D721Med (cell line): ENCODE results near the gene TMEM114.

Source experiments
- DNase-seq: peaks from one replicate; pipeline ENCODE4 v3.0.0; 2011; ENCODE audit warnings: low spot score; ENCODE audit not compliant: insufficient read length
- FAIRE-seq: peaks from 2 replicates; lab custom pipeline; 2011; peaks lifted over from hg19 to GRCh38; lab: Jason Lieb, UNC
- CTCF ChIP-seq: IDR thresholded peaks from 2 replicates; pipeline ENCODE4 v1.5.1; 2012; ENCODE audit warnings: mild to moderate bottlenecking, control low read depth; ENCODE audit not compliant: insufficient read depth; ENCODE audit errors: missing control alignments

Gene TMEM114

DNA sequence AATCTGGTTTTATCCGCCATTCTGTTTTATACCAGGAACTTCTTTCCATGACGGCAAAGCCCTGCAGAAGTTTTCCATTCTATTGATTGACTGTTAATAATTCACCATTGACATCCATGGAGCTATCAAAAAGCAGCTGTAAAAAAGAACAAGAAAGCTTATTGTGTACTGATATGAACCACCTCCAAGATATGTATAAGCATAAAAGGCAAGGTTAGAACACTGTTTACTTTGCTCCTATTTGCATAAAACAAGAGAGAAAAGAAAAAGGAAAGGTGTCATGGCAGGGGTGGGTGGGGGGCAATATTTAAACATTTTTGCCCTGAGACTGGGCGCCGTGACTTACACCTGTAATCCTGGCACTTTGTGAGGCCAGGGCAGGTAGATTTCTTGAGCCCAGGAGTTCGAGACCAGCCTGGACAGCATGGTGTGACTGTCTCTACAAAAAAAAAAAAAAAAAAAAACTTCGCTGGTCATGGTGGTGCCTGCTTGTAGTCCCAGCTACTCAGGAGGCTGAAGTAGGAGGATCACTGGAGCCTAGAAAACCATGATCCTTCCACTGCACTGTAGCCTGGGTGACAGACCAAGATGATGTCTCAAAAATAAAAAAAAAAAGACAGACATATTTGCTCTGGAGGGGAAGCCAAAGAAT lies 52.5 kb downstream of the TMEM114 start:
- FAIRE-seq (no peak), DNase-seq (no peak)
- TF ChIP-seq CTCF, result no peak

DNA sequence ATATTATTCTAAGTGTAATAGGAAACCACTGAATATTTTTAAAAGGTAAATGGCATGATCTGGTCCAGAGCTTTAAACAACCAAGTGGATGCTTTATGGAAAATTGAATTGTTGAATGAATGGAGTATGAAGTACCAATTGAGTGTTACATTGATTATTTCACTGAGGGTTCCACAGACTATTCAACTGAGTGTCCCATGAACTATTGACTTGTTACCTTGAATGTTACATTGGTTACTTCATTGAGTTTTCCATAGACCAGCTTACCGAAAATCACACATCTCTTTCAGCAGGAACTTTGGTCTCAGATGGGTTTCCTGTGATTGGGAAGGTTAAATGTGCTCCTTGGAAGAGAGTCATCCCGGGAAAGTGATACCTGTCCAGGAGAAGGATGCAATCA lies 56.8 kb downstream of the TMEM114 start:
- no peak for TF ChIP-seq CTCF
- no peak for FAIRE-seq
- no peak for DNase-seq

DNA sequence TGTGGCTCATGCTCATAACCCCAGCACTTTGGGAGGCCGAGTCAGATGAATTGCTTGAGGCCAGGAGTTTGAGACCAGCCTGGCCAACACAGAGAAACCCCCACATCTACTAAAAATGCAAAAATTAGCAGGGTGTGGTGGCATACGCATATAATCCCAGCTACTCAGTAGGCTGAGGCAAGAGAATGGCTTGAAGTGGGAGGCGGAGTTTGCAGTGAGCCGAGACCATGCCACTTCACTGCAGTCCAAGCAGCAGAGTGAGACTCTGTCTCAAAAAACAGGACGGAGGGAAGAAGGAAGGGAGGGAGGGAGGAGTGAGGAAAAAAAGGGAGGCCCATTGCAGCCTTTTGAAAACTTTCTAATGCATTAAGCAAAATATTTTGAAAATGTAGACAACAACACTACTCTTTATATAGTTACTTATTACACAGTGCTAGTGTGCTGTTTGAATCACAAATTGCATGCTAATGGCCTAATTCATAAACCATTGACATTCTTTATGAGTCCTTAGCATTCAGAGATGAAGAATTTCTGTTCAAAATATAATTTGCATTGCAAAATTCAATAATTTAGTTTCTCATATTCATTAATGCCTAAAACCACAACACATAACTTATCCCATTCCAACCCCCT lies 59.4 kb downstream of the TMEM114 start:
- no peak for TF ChIP-seq CTCF
- FAIRE-seq, result no peak

DNA sequence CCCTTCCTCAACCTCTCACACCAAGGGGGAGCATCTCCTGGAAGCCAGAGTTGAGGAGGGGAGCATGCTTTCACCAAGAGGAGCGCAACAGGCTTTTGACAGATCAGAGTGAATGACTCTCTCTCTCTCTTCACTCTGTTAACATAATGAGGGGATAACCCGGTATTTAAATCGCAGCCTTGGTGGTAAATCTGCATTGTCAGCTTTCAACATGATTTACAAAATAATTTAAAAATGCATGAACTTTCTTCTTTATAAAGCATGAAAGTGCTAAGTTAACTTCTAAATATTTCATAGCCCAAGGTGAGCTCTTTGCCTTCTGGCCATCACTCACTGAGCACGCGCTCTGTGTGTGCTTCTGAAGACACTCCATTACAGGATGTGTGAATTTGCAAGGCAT lies 61.8 kb downstream of the TMEM114 start:
- TF ChIP-seq CTCF, result no peak
- no peak for DNase-seq
- no peak for FAIRE-seq

More for the DNA sequence above, 59.4 kb downstream of the TMEM114 start:
- no peak for DNase-seq

DNA sequence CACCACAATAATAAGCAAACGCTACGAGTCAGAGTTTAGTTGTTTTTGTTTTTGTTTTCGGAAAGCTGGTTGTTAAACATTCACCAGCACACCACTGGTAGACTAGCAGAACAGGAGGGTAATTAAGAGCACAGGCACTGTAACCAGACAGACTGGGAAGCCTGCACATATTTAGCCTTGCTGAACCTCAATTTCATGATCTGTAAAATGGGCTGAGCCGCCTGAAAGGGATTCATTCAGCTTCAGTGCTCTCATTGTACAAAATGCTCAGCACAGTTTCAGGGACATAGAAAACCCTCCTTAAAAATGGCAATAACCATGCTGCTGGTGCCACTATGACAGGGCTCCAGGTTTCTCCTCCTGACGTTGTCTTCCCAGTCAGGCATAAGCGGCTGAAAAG lies 66.4 kb downstream of the TMEM114 start:
- FAIRE-seq (no peak), DNase-seq (no peak)
- no peak for TF ChIP-seq CTCF

DNA sequence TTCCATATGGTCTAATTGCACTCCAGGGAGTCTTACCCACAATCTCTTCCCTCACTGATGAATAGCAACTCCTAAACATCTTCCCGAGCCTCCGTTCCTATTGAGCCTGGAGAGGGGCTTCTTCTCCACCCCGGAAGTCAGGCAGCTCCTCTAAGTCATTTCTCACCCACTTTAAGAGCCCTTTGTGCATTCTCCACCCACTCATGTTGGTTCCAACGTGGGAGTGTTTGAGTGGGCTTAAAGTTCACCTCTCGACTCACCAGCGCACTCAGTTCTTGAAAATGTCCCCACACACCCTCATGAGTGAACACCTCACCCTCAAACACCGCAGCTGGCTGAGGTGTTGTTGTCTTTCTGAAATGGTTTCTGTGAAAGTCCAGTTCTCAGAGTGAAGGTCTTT lies 67.6 kb downstream of the TMEM114 start:
- TF ChIP-seq CTCF, result no peak
- no peak for DNase-seq
- no peak for FAIRE-seq

- FAIRE-seq, result no peak
- TF ChIP-seq CTCF, result no peak
- DNase-seq, result no peak
These were observed 70.7 kb downstream of the TMEM114 start for GRCh38 chr16:8519643-8520042.
